ENCODE results near the gene KSR2. TPM values are rescaled to one million over a fixed set of nuclear protein-coding genes. Genes with fewer than 3 reads are reported as not detected.

Gene KSR2
- total RNA-seq, 1 donor = under 0.01 TPM

DNA sequence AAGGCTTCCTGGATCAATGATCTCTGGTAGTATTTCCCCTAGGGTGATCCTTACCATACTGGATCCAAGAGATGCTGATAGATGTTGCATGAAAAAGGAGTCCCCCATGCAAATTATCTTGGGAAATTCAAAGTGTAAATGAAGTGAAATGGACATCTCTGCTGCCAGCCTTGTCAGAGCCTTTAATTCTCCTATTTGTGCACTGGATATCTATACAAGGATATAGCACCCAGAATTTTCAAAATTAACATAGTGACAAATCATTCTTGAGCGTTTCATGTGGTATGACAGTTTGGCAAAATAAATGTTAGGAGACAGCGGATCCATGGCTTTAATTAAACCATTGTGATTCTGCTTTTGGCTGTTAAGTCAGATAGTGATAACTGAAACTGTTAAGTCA, 260.9 kb downstream of the KSR2 start:
- H3K4me3 ChIP-seq (ENCODE audit: insufficient read depth, low read length) = no peak overlapping the region
- H3K36me3 ChIP-seq (ENCODE audit: insufficient read depth, low read length) = no peaks in the 10 kb centered on the region
- no peak overlapping the region for H2AFZ ChIP-seq (ENCODE audit: low read length)
- DNase-seq (ENCODE audit: insufficient read length, low spot score, missing footprints) = no peak
- no peak overlapping the region for H3K27ac ChIP-seq (ENCODE audit: low read depth, low read length)
- H4K20me1 ChIP-seq (ENCODE audit: insufficient read depth, low read length) = no peaks in the 10 kb centered on the region
- no peaks in the 10 kb centered on the region for H3K79me2 ChIP-seq (ENCODE audit: insufficient read depth, low read length)
- no peak overlapping the region for H3K4me2 ChIP-seq (ENCODE audit: insufficient read depth, low read length)
- H3K27me3 ChIP-seq (ENCODE audit: insufficient read depth, low read length) = no peaks in the 10 kb centered on the region
- TF ChIP-seq, protein P1, sequence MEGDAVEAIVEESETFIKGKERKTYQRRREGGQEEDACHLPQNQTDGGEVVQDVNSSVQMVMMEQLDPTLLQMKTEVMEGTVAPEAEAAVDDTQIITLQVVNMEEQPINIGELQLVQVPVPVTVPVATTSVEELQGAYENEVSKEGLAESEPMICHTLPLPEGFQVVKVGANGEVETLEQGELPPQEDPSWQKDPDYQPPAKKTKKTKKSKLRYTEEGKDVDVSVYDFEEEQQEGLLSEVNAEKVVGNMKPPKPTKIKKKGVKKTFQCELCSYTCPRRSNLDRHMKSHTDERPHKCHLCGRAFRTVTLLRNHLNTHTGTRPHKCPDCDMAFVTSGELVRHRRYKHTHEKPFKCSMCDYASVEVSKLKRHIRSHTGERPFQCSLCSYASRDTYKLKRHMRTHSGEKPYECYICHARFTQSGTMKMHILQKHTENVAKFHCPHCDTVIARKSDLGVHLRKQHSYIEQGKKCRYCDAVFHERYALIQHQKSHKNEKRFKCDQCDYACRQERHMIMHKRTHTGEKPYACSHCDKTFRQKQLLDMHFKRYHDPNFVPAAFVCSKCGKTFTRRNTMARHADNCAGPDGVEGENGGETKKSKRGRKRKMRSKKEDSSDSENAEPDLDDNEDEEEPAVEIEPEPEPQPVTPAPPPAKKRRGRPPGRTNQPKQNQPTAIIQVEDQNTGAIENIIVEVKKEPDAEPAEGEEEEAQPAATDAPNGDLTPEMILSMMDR (IDR thresholded peaks at IDR 0.05; ENCODE audit: extremely low read depth, low read depth, low read length) = no peak
- no peaks in the 10 kb centered on the region for H3K9me3 ChIP-seq (ENCODE audit: low read depth, low read length)
- no peaks in the 10 kb centered on the region for H3K4me1 ChIP-seq (ENCODE audit: insufficient read depth, low read length)

DNA sequence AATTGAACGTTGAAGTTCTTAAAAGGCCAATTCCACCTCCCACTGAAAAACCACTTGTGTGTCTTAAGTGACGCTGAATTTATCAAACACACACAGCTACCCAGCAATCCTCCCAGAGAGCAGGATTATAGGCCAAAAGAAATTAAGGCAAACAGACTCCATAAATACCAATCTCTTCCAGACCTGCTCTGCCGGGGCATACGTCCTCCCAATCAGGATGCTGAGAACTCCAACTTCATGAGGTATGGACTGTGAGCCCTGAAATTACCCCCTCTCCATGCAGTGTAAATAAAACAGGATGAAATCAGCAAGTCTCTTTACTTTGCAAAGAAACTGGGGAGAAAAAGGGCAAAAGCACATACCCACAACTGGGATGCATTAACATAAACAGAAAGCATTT, 265.2 kb downstream of the KSR2 start:
- Histone ChIP-seq H3K4me3 (ENCODE audit: insufficient read depth, low read length) (no peak overlapping the region), H3K4me1 (ENCODE audit: insufficient read depth, low read length) (no peaks in the 10 kb centered on the region), H3K36me3 (ENCODE audit: insufficient read depth, low read length) (no peaks in the 10 kb centered on the region), H3K27me3 (ENCODE audit: insufficient read depth, low read length) (no peaks in the 10 kb centered on the region), H2AFZ (ENCODE audit: low read length) (no peak overlapping the region), H3K27ac (ENCODE audit: low read depth, low read length) (no peak overlapping the region), H4K20me1 (ENCODE audit: insufficient read depth, low read length) (no peaks in the 10 kb centered on the region), H3K79me2 (ENCODE audit: insufficient read depth, low read length) (no peaks in the 10 kb centered on the region), H3K4me2 (ENCODE audit: insufficient read depth, low read length) (no peak overlapping the region), H3K9me3 (ENCODE audit: low read depth, low read length) (no peaks in the 10 kb centered on the region)
- TF ChIP-seq, protein P1 (IDR thresholded peaks at IDR 0.05; ENCODE audit: extremely low read depth, low read depth, low read length) = no peak
- DNase-seq (ENCODE audit: insufficient read length, low spot score, missing footprints) = no peak

DNA sequence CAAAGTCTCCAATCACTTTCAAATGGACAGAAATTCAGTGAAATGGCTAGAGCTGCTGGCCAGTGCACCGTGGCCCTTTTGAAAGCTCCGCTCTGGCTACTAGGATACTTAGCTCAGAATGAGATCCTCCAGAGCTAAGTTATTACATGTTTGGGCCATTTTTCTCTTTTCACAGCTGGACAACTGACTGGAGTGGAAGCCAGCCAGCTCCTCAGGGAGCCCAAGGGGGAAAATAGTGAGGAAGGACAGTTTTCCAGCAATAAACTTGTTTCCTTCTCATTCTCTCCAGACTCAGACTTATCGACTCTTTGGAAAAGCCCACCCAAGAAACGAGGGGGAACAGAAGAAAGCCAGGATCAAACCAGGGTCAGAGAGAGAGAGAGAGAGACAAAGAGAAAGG, 266.0 kb downstream of the KSR2 start:
- Histone ChIP-seq H3K79me2 (ENCODE audit: insufficient read depth, low read length) (no peaks in the 10 kb centered on the region), H4K20me1 (ENCODE audit: insufficient read depth, low read length) (no peaks in the 10 kb centered on the region), H2AFZ (ENCODE audit: low read length) (no peak overlapping the region), H3K4me2 (ENCODE audit: insufficient read depth, low read length) (no peak overlapping the region), H3K4me1 (ENCODE audit: insufficient read depth, low read length) (no peaks in the 10 kb centered on the region), H3K9me3 (ENCODE audit: low read depth, low read length) (no peaks in the 10 kb centered on the region), H3K4me3 (ENCODE audit: insufficient read depth, low read length) (no peak overlapping the region), H3K27me3 (ENCODE audit: insufficient read depth, low read length) (no peaks in the 10 kb centered on the region), H3K27ac (ENCODE audit: low read depth, low read length) (no peak overlapping the region), H3K36me3 (ENCODE audit: insufficient read depth, low read length) (no peaks in the 10 kb centered on the region)
- no peak for DNase-seq (ENCODE audit: insufficient read length, low spot score, missing footprints)
- TF ChIP-seq, protein P1 (IDR thresholded peaks at IDR 0.05; ENCODE audit: extremely low read depth, low read depth, low read length) = no peak

DNA sequence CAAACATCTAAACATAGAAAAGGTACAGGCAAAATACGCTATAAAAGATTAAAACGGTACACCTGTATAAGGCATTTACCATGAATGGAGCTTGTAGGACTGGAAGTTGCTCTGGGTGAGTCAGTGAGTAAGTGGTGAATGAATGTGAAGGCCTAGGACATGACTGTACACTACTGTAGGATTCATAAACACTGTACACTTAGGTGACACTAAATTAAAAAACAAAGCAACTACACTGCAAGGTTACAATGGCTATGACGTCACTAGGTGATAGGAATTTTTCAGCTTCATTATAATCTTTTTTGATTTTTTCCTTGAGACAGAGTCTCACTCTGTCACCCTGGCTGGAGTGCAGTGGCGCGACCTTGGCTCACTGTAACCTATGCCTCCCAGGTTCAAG, 269.2 kb downstream of the KSR2 start:
- TF ChIP-seq, protein P1 (IDR thresholded peaks at IDR 0.05; ENCODE audit: extremely low read depth, low read depth, low read length) = no peak
- Histone ChIP-seq H4K20me1 (ENCODE audit: insufficient read depth, low read length) (no peaks in the 10 kb centered on the region), H3K4me2 (ENCODE audit: insufficient read depth, low read length) (no peak overlapping the region), H3K27me3 (ENCODE audit: insufficient read depth, low read length) (no peaks in the 10 kb centered on the region), H3K27ac (ENCODE audit: low read depth, low read length) (no peak overlapping the region), H3K4me1 (ENCODE audit: insufficient read depth, low read length) (no peaks in the 10 kb centered on the region), H3K9me3 (ENCODE audit: low read depth, low read length) (no peaks in the 10 kb centered on the region), H3K79me2 (ENCODE audit: insufficient read depth, low read length) (no peaks in the 10 kb centered on the region), H2AFZ (ENCODE audit: low read length) (no peak overlapping the region), H3K4me3 (ENCODE audit: insufficient read depth, low read length) (no peak overlapping the region), H3K36me3 (ENCODE audit: insufficient read depth, low read length) (no peaks in the 10 kb centered on the region)
- DNase-seq (ENCODE audit: insufficient read length, low spot score, missing footprints) = no peak

All from osteoblast (primary cell).